C4-2B (cell line): ENCODE measurements around the gene C8B.

ENCODE experiments used
- ZFX ChIP-seq: fragments of 450-650 bp; IDR thresholded peaks from 2 replicates; pipeline ENCODE4 v1.6.1; 2017
- TF ChIP-seq, protein P1 (sequence below): fragments of 450-650 bp; conservative IDR thresholded peaks from 2 replicates; pipeline ENCODE4 v1.5.1; 2017; ENCODE audit warnings: mild to moderate bottlenecking

DNA sequence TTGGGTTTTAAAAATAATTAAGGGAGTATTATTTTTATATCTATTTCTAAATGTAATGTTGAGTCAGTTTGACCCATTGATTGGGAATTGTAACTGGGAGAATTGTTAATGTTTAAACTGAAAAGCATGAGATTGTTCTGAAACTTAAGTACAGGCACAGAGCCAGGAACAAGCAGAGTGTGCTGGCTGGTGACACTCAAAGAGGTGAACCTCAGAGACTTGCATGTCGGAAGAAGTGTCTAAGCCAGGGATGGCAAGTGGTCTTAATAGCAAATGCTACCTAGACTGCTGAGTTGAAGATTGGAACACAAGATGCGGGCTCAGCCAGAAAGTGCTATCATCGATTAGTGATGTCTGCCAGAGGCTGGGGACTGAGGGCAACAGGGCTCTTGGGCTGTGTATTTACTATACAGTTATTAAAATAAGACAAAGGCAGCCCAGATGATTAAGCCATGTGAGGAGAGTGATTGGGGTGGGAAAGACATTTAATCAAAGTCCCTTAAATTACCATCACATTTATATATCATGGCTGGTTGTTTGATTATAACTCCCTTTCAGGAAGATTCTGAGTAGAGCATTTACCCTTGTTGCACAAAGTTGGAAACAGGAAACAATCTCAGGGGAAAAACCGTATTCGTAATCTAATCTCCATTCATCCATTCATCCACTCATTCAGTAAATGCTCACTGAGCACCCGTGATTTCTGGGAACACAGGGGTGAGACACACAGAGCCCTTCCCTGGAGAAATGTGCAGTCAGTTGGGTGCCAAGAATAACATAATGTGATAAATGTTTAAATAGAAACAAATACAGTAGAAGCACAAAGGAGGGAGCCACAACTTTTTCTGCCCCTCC is 68.4 kb downstream of the C8B start:
- TF ChIP-seq, protein P1, sequence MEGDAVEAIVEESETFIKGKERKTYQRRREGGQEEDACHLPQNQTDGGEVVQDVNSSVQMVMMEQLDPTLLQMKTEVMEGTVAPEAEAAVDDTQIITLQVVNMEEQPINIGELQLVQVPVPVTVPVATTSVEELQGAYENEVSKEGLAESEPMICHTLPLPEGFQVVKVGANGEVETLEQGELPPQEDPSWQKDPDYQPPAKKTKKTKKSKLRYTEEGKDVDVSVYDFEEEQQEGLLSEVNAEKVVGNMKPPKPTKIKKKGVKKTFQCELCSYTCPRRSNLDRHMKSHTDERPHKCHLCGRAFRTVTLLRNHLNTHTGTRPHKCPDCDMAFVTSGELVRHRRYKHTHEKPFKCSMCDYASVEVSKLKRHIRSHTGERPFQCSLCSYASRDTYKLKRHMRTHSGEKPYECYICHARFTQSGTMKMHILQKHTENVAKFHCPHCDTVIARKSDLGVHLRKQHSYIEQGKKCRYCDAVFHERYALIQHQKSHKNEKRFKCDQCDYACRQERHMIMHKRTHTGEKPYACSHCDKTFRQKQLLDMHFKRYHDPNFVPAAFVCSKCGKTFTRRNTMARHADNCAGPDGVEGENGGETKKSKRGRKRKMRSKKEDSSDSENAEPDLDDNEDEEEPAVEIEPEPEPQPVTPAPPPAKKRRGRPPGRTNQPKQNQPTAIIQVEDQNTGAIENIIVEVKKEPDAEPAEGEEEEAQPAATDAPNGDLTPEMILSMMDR: no peak
- TF ChIP-seq ZFX: no peak
